GM23248 (cell line): ENCODE results near the gene PTGES. TPM values are rescaled to one million over a fixed set of nuclear protein-coding genes. Genes with fewer than 3 reads are reported as not detected.
"Not testable (repeated sequence)": the region's sequence is repeated elsewhere in the genome, so short reads cannot be mapped to it uniquely, and the experiment has no call there.

ENCODE experiments used
- DNase-seq: peaks from one replicate; pipeline ENCODE4 v3.0.0-alpha.2; 2015
- H2AFZ ChIP-seq: fragments of 200-600 bp; sonication (generic); 2 replicates; pipeline ENCODE4 v1.6.1; 2016; ENCODE audit warnings: antibody characterized with exemption
- H3F3A ChIP-seq: fragments of 200-600 bp; sonication (generic); 2 replicates; pipeline ENCODE4 v1.6.1; 2016; ENCODE audit warnings: mild to moderate bottlenecking, antibody characterized with exemption, mixed run types; ENCODE audit not compliant: insufficient read depth
- H3K27ac ChIP-seq: fragments of 200-600 bp; sonication (generic); 2 replicates; pipeline ENCODE4 v1.5.1; 2016; ENCODE audit warnings: mild to moderate bottlenecking
- H3K27me3 ChIP-seq: fragments of 200-600 bp; sonication (generic); replicated peaks from 2 replicates; pipeline ENCODE4 v1.6.1; 2016; ENCODE audit warnings: mild to moderate bottlenecking; ENCODE audit not compliant: insufficient read depth
- H3K36me3 ChIP-seq: fragments of 200-600 bp; sonication (generic); 2 replicates; pipeline ENCODE4 v1.6.1; 2016; ENCODE audit warnings: low read depth, mild to moderate bottlenecking
- H3K4me1 ChIP-seq: fragments of 200-600 bp; sonication (generic); 2 replicates; pipeline ENCODE4 v1.6.1; 2016; ENCODE audit warnings: mild to moderate bottlenecking; ENCODE audit not compliant: insufficient read depth
- H3K4me2 ChIP-seq: fragments of 200-600 bp; sonication (generic); one replicate; pipeline ENCODE4 v1.6.1; 2016; ENCODE audit warnings: mild to moderate bottlenecking; ENCODE audit not compliant: unreplicated experiment
- H3K4me3 ChIP-seq: fragments of 200-600 bp; sonication (generic); 2 replicates; pipeline ENCODE4 v1.5.1; 2016; ENCODE audit warnings: mild to moderate bottlenecking
- H3K79me2 ChIP-seq: fragments of 200-600 bp; sonication (generic); 2 replicates; pipeline ENCODE4 v1.6.1; 2016; ENCODE audit warnings: mild to moderate bottlenecking; ENCODE audit not compliant: insufficient read depth
- H3K9ac ChIP-seq: fragments of 200-600 bp; sonication (generic); 2 replicates; pipeline ENCODE4 v1.6.1; 2016; ENCODE audit warnings: mild to moderate bottlenecking
- H3K9me2 ChIP-seq: fragments of 200-600 bp; sonication (generic); 2 replicates; pipeline ENCODE4 v1.6.1; 2016; ENCODE audit warnings: mixed run types, mild to moderate bottlenecking, moderate library complexity; ENCODE audit not compliant: insufficient read depth
- H3K9me3 ChIP-seq: fragments of 200-600 bp; sonication (generic); one replicate; pipeline ENCODE4 v1.6.1; 2017; ENCODE audit warnings: low read depth
- H4K20me1 ChIP-seq: fragments of 200-600 bp; sonication (generic); 2 replicates; pipeline ENCODE4 v1.6.0; 2016; ENCODE audit not compliant: insufficient read depth
- EZH2 ChIP-seq: fragments of 200-600 bp; sonication (generic); IDR thresholded peaks from 2 replicates; pipeline ENCODE4 v1.6.1; 2018; ENCODE audit warnings: antibody characterized with exemption, mild to moderate bottlenecking; ENCODE audit not compliant: insufficient read depth, poor library complexity, severe bottlenecking
- EZH2phosphoT487 ChIP-seq: fragments of 200-600 bp; sonication (generic); IDR thresholded peaks from 2 replicates; pipeline ENCODE4 v1.6.1; 2018; ENCODE audit warnings: antibody characterized with exemption, moderate library complexity, mild to moderate bottlenecking, low read depth; ENCODE audit not compliant: insufficient read depth
- WGBS, 2 experiments: methylation state at CpG; one replicate each; pipeline ENCODE4 v1.1.6; 2015 to 2017; ENCODE audit warnings: low lambda C conversion rate in 2 of 2, low coverage in 1 of 2; ENCODE audit errors: missing lambda C conversion rate in 2 of 2; 5-methylcytosine and 5-hydroxymethylcytosine counted together
- in situ Hi-C: fragments of 300-500 bp; cut with MboI; formaldehyde crosslinking; loops from 2 replicates; pipeline ENCODE4 v1.15.0; 2020
- polyA plus RNA-seq: library from polyadenylated mRNA; unstranded; fragments of >200 nt; fragmentation: Nextera tagmentation; extraction: Ambion mirVana; gene quantifications from 2 replicates; pipeline ENCODE4 v1.2.1, GENCODE V29; 2016
- total RNA-seq: library from RNA; depleted of rRNA; stranded (reverse); fragments of >200 nt; shearing (Covaris generic); gene quantifications from 2 replicates; pipeline ENCODE4 v1.2.3, GENCODE V29; 2014; rRNA removed

PTGES gene, protein sequence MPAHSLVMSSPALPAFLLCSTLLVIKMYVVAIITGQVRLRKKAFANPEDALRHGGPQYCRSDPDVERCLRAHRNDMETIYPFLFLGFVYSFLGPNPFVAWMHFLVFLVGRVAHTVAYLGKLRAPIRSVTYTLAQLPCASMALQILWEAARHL
- 8.3 and 12.6 TPM in 2 replicates for total RNA-seq
- 22.0 and 22.4 TPM in 2 replicates for polyA plus RNA-seq

- no peaks in the 10 kb centered on the region for H4K20me1 ChIP-seq
- no peaks in the 10 kb centered on the region for H3K9me3 ChIP-seq
- no peaks in the 10 kb centered on the region for H3K79me2 ChIP-seq
- H3F3A ChIP-seq, result peaks cover 21% of the 10 kb centered on the region
- peak; percentile 94 for DNase-seq
- peak within 1 kb of the TSS; percentile 73 for H2AFZ ChIP-seq
- peak within 1 kb of the TSS; percentile 79 for H3K9ac ChIP-seq
- no peaks in the 10 kb centered on the region for H3K9me2 ChIP-seq
- H3K4me3 ChIP-seq, result peak within 1 kb of the TSS; percentile 69
- H3K4me1 ChIP-seq, result peaks cover 36% of the 10 kb centered on the region
- peak within 1 kb of the TSS; percentile 85 for H3K4me2 ChIP-seq
- H3K27ac ChIP-seq, result peak within 1 kb of the TSS; percentile 60
- no peaks in the 10 kb centered on the region for H3K36me3 ChIP-seq
- no peak for TF ChIP-seq EZH2
- no peak for TF ChIP-seq EZH2phosphoT487
- H3K27me3 ChIP-seq, result no peaks in the 10 kb centered on the region
- 16 to 17% methylated on average over 21 to 22 of the region's 23 CpGs for WGBS, 2 experiments
- in situ Hi-C loops, result no loop called here
Measured at GRCh38 chr9:129752900-129753729, at the start of gene PTGES. Gene PTGES (minus strand): TSS chr9:129753042. CDS start chr9:129753012, 30 bp downstream.

DNA sequence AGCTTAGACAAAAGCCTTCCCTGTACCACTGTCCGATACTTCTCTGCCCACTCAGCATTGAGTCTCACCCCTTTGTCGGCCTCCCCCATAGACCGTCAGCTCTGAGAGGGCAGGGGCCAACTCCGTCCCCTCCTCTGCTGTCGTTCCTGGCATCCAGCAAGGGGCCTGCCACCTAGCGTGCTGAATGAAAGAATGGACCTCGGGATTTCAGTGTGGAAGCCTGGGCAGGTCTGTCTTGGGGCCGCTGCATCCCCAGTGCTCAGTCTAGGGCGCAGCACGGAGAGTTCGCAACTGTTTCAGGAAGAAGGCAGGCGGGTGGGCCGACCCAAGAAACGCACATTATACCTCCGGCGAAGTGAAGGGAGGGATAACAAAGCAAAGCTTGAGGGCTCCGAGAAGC is 48.7 kb upstream of the PTGES start:
- Histone ChIP-seq H3K79me2 (peaks cover 31% of the 10 kb centered on the region), H3K4me2 (no peak overlapping the region), H3K9ac (no peak overlapping the region), H2AFZ (no peak overlapping the region), H3K9me3 (no peaks in the 10 kb centered on the region), H3K4me1 (peaks cover 5% of the 10 kb centered on the region; the same call in 1 of the 2 replicates), H3K36me3 (no peaks in the 10 kb centered on the region; the same call in 1 of the 2 replicates), H3K4me3 (no peak overlapping the region), H3K27ac (no peak overlapping the region), H3K27me3 (no peaks in the 10 kb centered on the region), H3K9me2 (no peaks in the 10 kb centered on the region), H4K20me1 (no peaks in the 10 kb centered on the region), H3F3A (no peaks in the 10 kb centered on the region)
- WGBS, 2 experiments, result 86% methylated on average over 17 of the region's 17 CpGs
- in situ Hi-C loops, result no loop called here
- no peak for TF ChIP-seq EZH2
- no peak for TF ChIP-seq EZH2phosphoT487
- DNase-seq, result no peak

GRCh38 chr9:129798973-129799372 is 46.1 kb upstream of the PTGES start:
- H3K4me2 ChIP-seq, result no peak overlapping the region
- no peak overlapping the region for H3K4me3 ChIP-seq
- peaks cover 3% of the 10 kb centered on the region; the same call in 1 of the 2 replicates for H3K27me3 ChIP-seq
- no peaks in the 10 kb centered on the region for H3K9me3 ChIP-seq
- no peak overlapping the region for H3K9ac ChIP-seq
- peaks cover under 1% of the 10 kb centered on the region; the same call in 1 of the 2 replicates for H3K4me1 ChIP-seq
- H3K79me2 ChIP-seq, result peaks cover 5% of the 10 kb centered on the region
- no peaks in the 10 kb centered on the region for H3F3A ChIP-seq
- no peak overlapping the region for H3K27ac ChIP-seq
- no peaks in the 10 kb centered on the region for H3K9me2 ChIP-seq
- TF ChIP-seq EZH2phosphoT487, result no peak
- no peak for TF ChIP-seq EZH2
- in situ Hi-C loops, result no loop called here
- no peak overlapping the region for H2AFZ ChIP-seq
- DNase-seq, result no peak
- H3K36me3 ChIP-seq, result no peaks in the 10 kb centered on the region
- H4K20me1 ChIP-seq, result no peaks in the 10 kb centered on the region
- WGBS, 2 experiments, result 50 to 57% methylated on average over 6 of the region's 6 CpGs

DNA sequence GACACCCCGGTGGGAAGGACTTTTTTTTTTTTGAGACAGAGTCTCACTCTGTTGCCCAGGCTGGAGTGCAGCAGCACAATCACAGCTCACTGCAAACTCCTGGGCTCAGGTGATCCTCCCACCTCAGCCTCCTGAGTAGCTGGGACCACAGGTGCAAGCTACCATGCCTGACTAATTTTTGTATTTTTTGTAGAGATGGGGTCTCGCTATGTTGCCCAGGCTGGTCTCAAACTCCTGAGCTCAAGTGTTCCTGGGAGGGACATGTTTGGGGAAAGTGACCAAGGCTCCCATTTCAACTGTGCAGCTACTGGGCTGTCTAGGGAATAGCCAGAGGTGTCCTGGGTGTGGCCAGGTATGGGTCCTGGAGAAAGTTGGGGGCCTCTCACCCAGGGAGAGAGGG is 43.2 kb upstream of the PTGES start:
- H3K79me2 ChIP-seq, H3K4me2 ChIP-seq, H3K9ac ChIP-seq, H3K9me3 ChIP-seq, H3K27ac ChIP-seq, H3F3A ChIP-seq, H3K4me3 ChIP-seq, H3K4me1 ChIP-seq, H4K20me1 ChIP-seq, H3K9me2 ChIP-seq, H2AFZ ChIP-seq, DNase-seq, H3K36me3 ChIP-seq, H3K27me3 ChIP-seq, in situ Hi-C loops: not testable (repeated sequence)
- WGBS, 2 experiments, result 91 to 96% methylated on average over 2 of the region's 2 CpGs
